CD14-positive monocyte (primary cell): Measurements from ENCODE around the gene SLC35A4. TPM values are rescaled to one million over a fixed set of nuclear protein-coding genes. Genes with fewer than 3 reads are reported as not detected.

Source experiments
- DNase-seq, 3 donors: peaks; one replicate each; pipeline ENCODE4 v3.0.0-alpha.2; 2011 to 2022
- H2AFZ ChIP-seq: 2 replicates; pipeline ENCODE4 v1.6.0; 2012; ENCODE audit warnings: mild to moderate bottlenecking, low read depth, low read length, inconsistent platforms; ENCODE audit not compliant: insufficient read depth, poor library complexity, severe bottlenecking
- H3K27ac ChIP-seq, 2 donors: 1 replicate in 1 of 2; 2 replicates in 1 of 2; pipeline ENCODE4 v1.5.1; 2012 to 2013; ENCODE audit warnings: low read length in 2 of 2, control low read depth in 1 of 2, inconsistent platforms in 1 of 2, low read depth in 1 of 2, mild to moderate bottlenecking in 1 of 2
- H3K27me3 ChIP-seq, 2 donors: one replicate each; pipeline versions ENCODE4 v1.6.0 to v1.6.1; 2011 to 2013; ENCODE audit warnings: low read length in 2 of 2; ENCODE audit not compliant: control insufficient read depth in 2 of 2, insufficient read depth in 2 of 2
- H3K36me3 ChIP-seq, 2 donors: replicated peaks in 1 of 2; 1 replicate in 1 of 2; 2 replicates in 1 of 2; pipeline versions ENCODE4 v1.5.1 to v1.6.1; 2012 to 2013; ENCODE audit warnings: low read length in 2 of 2, control low read depth in 1 of 2, inconsistent platforms in 1 of 2, mild to moderate bottlenecking in 1 of 2; ENCODE audit not compliant: insufficient read depth in 2 of 2, control insufficient read depth in 1 of 2
- H3K4me1 ChIP-seq, 2 donors: 1 replicate in 1 of 2; 2 replicates in 1 of 2; pipeline versions ENCODE4 v1.5.1 to v1.6.1; 2012 to 2013; ENCODE audit warnings: low read length in 2 of 2, control low read depth in 1 of 2, inconsistent platforms in 1 of 2, mild to moderate bottlenecking in 1 of 2, moderate library complexity in 1 of 2; ENCODE audit not compliant: insufficient read depth in 2 of 2, control insufficient read depth in 1 of 2
- H3K4me2 ChIP-seq: replicated peaks from 2 replicates; pipeline ENCODE3; 2012; ENCODE audit warnings: low read length, moderate library complexity, mild to moderate bottlenecking; ENCODE audit not compliant: poor library complexity, severe bottlenecking; ENCODE audit errors: extremely low read depth
- H3K4me3 ChIP-seq, 3 experiments: fragments of 200-600 bp in 1 of 3; sonication (generic) in 1 of 3; replicated peaks in 1 of 3; 1 replicate in 2 of 3; 2 replicates in 1 of 3; pipeline ENCODE4 v1.5.1; 2011 to 2013; ENCODE audit warnings: low read length in 3 of 3, mild to moderate bottlenecking in 3 of 3, control low read depth in 2 of 3, low read depth in 2 of 3, inconsistent platforms in 1 of 3, moderate library complexity in 1 of 3
- H3K79me2 ChIP-seq: 2 replicates; pipeline ENCODE4 v1.6.0; 2012; ENCODE audit warnings: mild to moderate bottlenecking, control low read depth, inconsistent platforms, low read length, moderate library complexity; ENCODE audit not compliant: insufficient read depth
- H3K9ac ChIP-seq: 2 replicates; pipeline ENCODE4 v1.6.0; 2017; ENCODE audit warnings: low read length, mild to moderate bottlenecking; ENCODE audit not compliant: insufficient read depth, poor library complexity, severe bottlenecking
- H3K9me3 ChIP-seq, 2 donors: replicated peaks in 1 of 2; 1 replicate in 1 of 2; 2 replicates in 1 of 2; pipeline versions ENCODE4 v1.5.1 to v1.6.1; 2012 to 2013; ENCODE audit warnings: low read length in 2 of 2, control low read depth in 1 of 2; ENCODE audit not compliant: control insufficient read depth in 1 of 2, insufficient read depth in 1 of 2
- H4K20me1 ChIP-seq: 2 replicates; pipeline ENCODE4 v1.6.0; 2012; ENCODE audit warnings: mild to moderate bottlenecking, low read length, control low read depth, moderate library complexity; ENCODE audit not compliant: insufficient read depth
- H3K27ac Mint-ChIP-seq, 7 donors: one replicate each; pipeline ENCODE4 v1.8.0; 2020; ENCODE audit warnings: mild to moderate bottlenecking in 7 of 7, mixed read lengths in 7 of 7, moderate library complexity in 6 of 7, inconsistent platforms in 2 of 7
- H3K27me3 Mint-ChIP-seq, 3 donors: one replicate each; pipeline ENCODE4 v1.8.0; 2021 to 2022; ENCODE audit warnings: low read depth in 3 of 3, mild to moderate bottlenecking in 3 of 3, mixed read lengths in 3 of 3, moderate library complexity in 3 of 3, inconsistent platforms in 1 of 3
- H3K36me3 Mint-ChIP-seq, 2 donors: one replicate each; pipeline ENCODE4 v1.8.0; 2020; ENCODE audit warnings: mixed read lengths in 2 of 2, inconsistent platforms in 1 of 2, mild to moderate bottlenecking in 1 of 2
- H3K4me1 Mint-ChIP-seq: one replicate; pipeline ENCODE4 v1.8.0; 2020; ENCODE audit warnings: mild to moderate bottlenecking, mixed read lengths
- H3K4me3 Mint-ChIP-seq, 2 donors: one replicate each; pipeline ENCODE4 v1.8.0; 2020; ENCODE audit warnings: mild to moderate bottlenecking in 2 of 2, mixed read lengths in 2 of 2, moderate library complexity in 1 of 2
- H3K9me3 Mint-ChIP-seq, 7 donors: one replicate each; pipeline ENCODE4 v1.8.0; 2020 to 2022; ENCODE audit warnings: mixed read lengths in 7 of 7, mild to moderate bottlenecking in 6 of 7, moderate library complexity in 6 of 7, inconsistent platforms in 2 of 7
- WGBS: methylation state at CpG from one replicate; pipeline ENCODE4 v1.1.5; 2013; ENCODE audit warnings: missing lambda C conversion rate; ENCODE audit not compliant: insufficient coverage; 5-methylcytosine and 5-hydroxymethylcytosine counted together
- intact Hi-C, 2 donors: fragments of 100-400 bp; cut with micrococcal nuclease; formaldehyde crosslinking; loops; one replicate each; pipeline versions ENCODE4 v1.15.0 to v1.15.1; 2023
- polyA plus RNA-seq, 3 donors: library from polyadenylated mRNA; depleted of rRNA in 1 of 3; unstranded in 2 of 3; stranded (reverse) in 1 of 3; fragments of 300-500 nt in 2 of 3; fragments of >200 nt in 1 of 3; fragmentation: Illumina TruSeq in 2 of 3; gene quantifications; 1 replicate in 2 of 3; 2 replicates in 1 of 3; pipeline ENCODE4 v1.2.3, GENCODE V29; 2012 to 2021
- TF ChIP-seq, protein P1 (sequence below): fragments of 200-600 bp; IDR thresholded peaks from one replicate; pipeline ENCODE4 v1.8.0; 2022; ENCODE audit warnings: antibody characterized with exemption, mild to moderate bottlenecking

The SLC35A4 gene
- polyA plus RNA-seq, 3 donors, result 44.0 to 67.1 (median 58.8) TPM

DNA sequence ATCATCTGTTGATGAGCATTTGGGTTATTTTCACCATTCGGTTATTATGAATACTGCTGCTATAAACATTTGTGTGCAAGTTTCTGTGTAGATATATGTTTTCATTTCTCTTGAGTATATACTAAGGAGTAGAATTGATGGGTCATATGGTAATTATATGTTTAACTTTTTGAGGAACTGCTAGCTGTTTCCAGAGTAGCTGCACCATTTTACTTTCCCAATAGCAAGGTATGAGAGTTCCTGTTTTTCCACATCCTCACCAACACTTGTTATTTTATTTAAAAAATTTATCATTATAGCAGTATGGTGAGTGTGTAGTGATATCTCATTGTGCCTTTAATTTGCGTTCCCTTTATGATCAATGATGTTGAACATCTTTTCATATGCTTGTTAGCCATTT, 39.1 kb downstream of the SLC35A4 start:
- Mint-ChIP-seq H3K4me3 (peak overlapping the region in 1 of 2 donors; percentile 15), H3K4me1 (peaks cover 69% of the 10 kb centered on the region), H3K9me3 (peaks cover 0 to 5% (median 0%) of the 10 kb centered on the region in 7 donors), H3K27me3 (peaks cover 0 to 5% (median 0%) of the 10 kb centered on the region in 3 donors), H3K27ac (peak overlapping the region; percentile 94 to 100 (median 99)), H3K36me3 (peaks cover 2 to 5% of the 10 kb centered on the region in 2 donors)
- Histone ChIP-seq H3K36me3 (no peaks in the 10 kb centered on the region), H3K79me2 (peaks cover 17% of the 10 kb centered on the region), H3K4me2 (peak overlapping the region; percentile 33), H3K9ac (no peak overlapping the region), H3K4me3 (peak overlapping the region in 1 of 3 experiments; percentile 22), H2AFZ (no peak overlapping the region), H3K9me3 (no peaks in the 10 kb centered on the region), H3K27ac (peak overlapping the region; percentile 94 to 95), H3K27me3 (no peaks in the 10 kb centered on the region), H4K20me1 (no peaks in the 10 kb centered on the region), H3K4me1 (peaks cover 73 to 97% of the 10 kb centered on the region in 2 donors)
- TF ChIP-seq, protein P1, sequence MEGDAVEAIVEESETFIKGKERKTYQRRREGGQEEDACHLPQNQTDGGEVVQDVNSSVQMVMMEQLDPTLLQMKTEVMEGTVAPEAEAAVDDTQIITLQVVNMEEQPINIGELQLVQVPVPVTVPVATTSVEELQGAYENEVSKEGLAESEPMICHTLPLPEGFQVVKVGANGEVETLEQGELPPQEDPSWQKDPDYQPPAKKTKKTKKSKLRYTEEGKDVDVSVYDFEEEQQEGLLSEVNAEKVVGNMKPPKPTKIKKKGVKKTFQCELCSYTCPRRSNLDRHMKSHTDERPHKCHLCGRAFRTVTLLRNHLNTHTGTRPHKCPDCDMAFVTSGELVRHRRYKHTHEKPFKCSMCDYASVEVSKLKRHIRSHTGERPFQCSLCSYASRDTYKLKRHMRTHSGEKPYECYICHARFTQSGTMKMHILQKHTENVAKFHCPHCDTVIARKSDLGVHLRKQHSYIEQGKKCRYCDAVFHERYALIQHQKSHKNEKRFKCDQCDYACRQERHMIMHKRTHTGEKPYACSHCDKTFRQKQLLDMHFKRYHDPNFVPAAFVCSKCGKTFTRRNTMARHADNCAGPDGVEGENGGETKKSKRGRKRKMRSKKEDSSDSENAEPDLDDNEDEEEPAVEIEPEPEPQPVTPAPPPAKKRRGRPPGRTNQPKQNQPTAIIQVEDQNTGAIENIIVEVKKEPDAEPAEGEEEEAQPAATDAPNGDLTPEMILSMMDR, result no peak
- DNase-seq, result peak in 2 of 3 donors; percentile 71 to 78
- no CpG with 5 or more reads among the region's 2 CpGs for WGBS
- intact Hi-C loops, result loop anchor here in 1 of 2 donors (5.0 kb wide), 1 partner anchor 46 kb away; the partner anchor contains the start of gene SRA1

GRCh38 chr5:140605879-140606278, 41.3 kb downstream of the SLC35A4 start:
- H3K9ac ChIP-seq, result no peak overlapping the region
- no peak for DNase-seq
- Mint-ChIP-seq H3K9me3 (peaks cover 0 to 5% (median 0%) of the 10 kb centered on the region in 7 donors), H3K4me1 (peaks cover 84% of the 10 kb centered on the region), H3K27me3 (peaks cover 0 to 5% (median 0%) of the 10 kb centered on the region in 3 donors), H3K27ac (peak overlapping the region; percentile 89 to 99 (median 95)), H3K4me3 (no peak overlapping the region), H3K36me3 (peaks cover 2 to 5% of the 10 kb centered on the region in 2 donors)
- TF ChIP-seq, protein P1, result no peak
- 100% methylated on average over 1 of the region's 3 CpGs for WGBS
- peak overlapping the region; percentile 76 to 94 for H3K27ac ChIP-seq
- H3K9me3 ChIP-seq, result no peaks in the 10 kb centered on the region
- H3K4me1 ChIP-seq, result peaks cover 90 to 100% of the 10 kb centered on the region in 2 donors
- no peaks in the 10 kb centered on the region for H3K36me3 ChIP-seq
- H3K4me2 ChIP-seq, result no peak overlapping the region
- H3K27me3 ChIP-seq, result no peaks in the 10 kb centered on the region
- H3K79me2 ChIP-seq, result peaks cover 30% of the 10 kb centered on the region
- H4K20me1 ChIP-seq, result no peaks in the 10 kb centered on the region
- no peak overlapping the region for H2AFZ ChIP-seq
- peak overlapping the region in 1 of 3 experiments; percentile 21 for H3K4me3 ChIP-seq
- intact Hi-C loops, result no loop called here
